ENCODE results near the gene LRCOL1. TPM values are rescaled to one million over a fixed set of nuclear protein-coding genes. Genes with fewer than 3 reads are reported as not detected.

LRCOL1 gene
- total RNA-seq, 2 donors from 2014 or later: 0.68 TPM; not detected in 1

GRCh38 chr12:132597333-132598316, 12.8 kb downstream of the LRCOL1 start:
- no peaks in the 10 kb centered on the region for H3K9me3 ChIP-seq
- WGBS: 8% methylated on average over 17 of the region's 58 CpGs
- no peak for DNase-seq (ENCODE audit: low spot score)
- TF ChIP-seq POLR2AphosphoS5 (IDR thresholded peaks at IDR 0.05) (no peak), POLR2A (IDR thresholded peaks at IDR 0.05) (no peak), CTCF (IDR thresholded peaks at IDR 0.05) (no peak)
- H3K4me1 ChIP-seq (replicated peaks): peaks cover 4% of the 10 kb centered on the region
- no peaks in the 10 kb centered on the region for H3K36me3 ChIP-seq
- intact Hi-C loops (cut with DNase I): no loop called here
- H3K4me3 ChIP-seq: peak overlapping the region; percentile 18 to 21
- H3K27ac ChIP-seq: no peak overlapping the region
- H3K27me3 ChIP-seq (replicated peaks; ENCODE audit: insufficient read depth): no peaks in the 10 kb centered on the region

DNA sequence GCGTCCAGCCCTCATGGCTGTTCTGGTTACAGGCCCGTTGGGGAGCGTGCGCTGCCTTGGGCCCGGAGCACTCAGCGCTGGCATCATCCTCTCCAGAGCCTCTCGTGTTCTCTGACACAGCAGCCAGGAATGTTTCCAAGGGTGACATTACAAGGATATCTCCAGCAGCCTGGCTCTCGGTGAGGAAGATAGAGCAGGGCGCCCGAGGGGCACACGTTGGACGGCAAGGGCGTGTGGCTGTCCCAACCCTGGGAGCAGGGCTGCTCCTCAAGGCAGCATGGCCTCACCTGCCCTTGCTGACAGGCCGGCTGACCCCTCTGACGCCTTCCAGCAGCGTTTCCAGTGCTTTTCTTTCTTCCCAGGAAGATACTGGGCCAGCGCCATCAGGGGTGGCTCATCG, 14.4 kb downstream of the LRCOL1 start:
- intact Hi-C loops (cut with DNase I): no loop called here
- WGBS: 70% methylated on average over 18 of the region's 18 CpGs
- Histone ChIP-seq H3K4me1 (replicated peaks) (peaks cover 4% of the 10 kb centered on the region), H3K4me3 (no peak overlapping the region), H3K36me3 (no peaks in the 10 kb centered on the region), H3K27ac (no peak overlapping the region), H3K9me3 (no peaks in the 10 kb centered on the region), H3K27me3 (replicated peaks; ENCODE audit: insufficient read depth) (no peaks in the 10 kb centered on the region)
- DNase-seq (ENCODE audit: low spot score): no peak
- TF ChIP-seq POLR2AphosphoS5 (IDR thresholded peaks at IDR 0.05) (no peak), POLR2A (IDR thresholded peaks at IDR 0.05) (no peak), CTCF (IDR thresholded peaks at IDR 0.05) (no peak)

- Histone ChIP-seq H3K36me3 (no peaks in the 10 kb centered on the region), H3K27ac (no peak overlapping the region), H3K27me3 (replicated peaks; ENCODE audit: insufficient read depth) (no peaks in the 10 kb centered on the region), H3K9me3 (no peaks in the 10 kb centered on the region), H3K4me3 (no peak overlapping the region), H3K4me1 (replicated peaks) (no peaks in the 10 kb centered on the region)
- intact Hi-C loops (cut with DNase I): no loop called here
- no peak for DNase-seq (ENCODE audit: low spot score)
- TF ChIP-seq POLR2AphosphoS5 (IDR thresholded peaks at IDR 0.05) (no peak), POLR2A (IDR thresholded peaks at IDR 0.05) (no peak), CTCF (IDR thresholded peaks at IDR 0.05) (no peak)
- 79% methylated on average over 11 of the region's 11 CpGs for WGBS
These were observed 15.2 kb downstream of the LRCOL1 start for GRCh38 chr12:132595183-132595582.

GRCh38 chr12:132593938-132594358, 16.4 kb downstream of the LRCOL1 start:
- 27% methylated on average over 11 of the region's 11 CpGs for WGBS
- no peak overlapping the region for H3K4me3 ChIP-seq
- no peak overlapping the region for H3K27ac ChIP-seq

More at GRCh38 chr12:132593938-132594358, 16.4 kb downstream of the LRCOL1 start:
- no peaks in the 10 kb centered on the region for H3K27me3 ChIP-seq (replicated peaks; ENCODE audit: insufficient read depth)
- TF ChIP-seq CTCF (IDR thresholded peaks at IDR 0.05) (no peak), POLR2AphosphoS5 (IDR thresholded peaks at IDR 0.05) (peak; percentile 82), POLR2A (IDR thresholded peaks at IDR 0.05) (peak; percentile 28)
- intact Hi-C loops (cut with DNase I): no loop called here
- no peaks in the 10 kb centered on the region for H3K4me1 ChIP-seq (replicated peaks)
- no peaks in the 10 kb centered on the region for H3K9me3 ChIP-seq
- DNase-seq (ENCODE audit: low spot score): peak; percentile 95
- H3K36me3 ChIP-seq: no peaks in the 10 kb centered on the region

All from prostate gland (tissue), 2 donors.